ENCODE results near the gene AGBL1. TPM values are rescaled to one million over a fixed set of nuclear protein-coding genes. Genes with fewer than 3 reads are reported as not detected.

Gene AGBL1
- total RNA-seq, 2 donors from 2014 or later: not detected

GRCh38 chr15:86855307-86856291, 775.9 kb downstream of the AGBL1 start:
- no peaks in the 10 kb centered on the region for H3K4me1 ChIP-seq
- no peak overlapping the region for H3K4me3 ChIP-seq
- DNase-seq (no peak), ATAC-seq (no peak)
- TF ChIP-seq CTCF (IDR thresholded peaks at IDR 0.05): no peak
- TF ChIP-seq POLR2A (IDR thresholded peaks at IDR 0.05): no peak
- WGBS, 2 donors: 44 to 61% methylated on average over 8 of the region's 8 CpGs
- H3K27me3 ChIP-seq: no peaks in the 10 kb centered on the region
- H3K9me3 ChIP-seq: no peaks in the 10 kb centered on the region
- intact Hi-C loops (cut with DNase I): no loop called here
- H3K27ac ChIP-seq: no peak overlapping the region
- H3K36me3 ChIP-seq (replicated peaks in 1 of 2; ENCODE audit: insufficient read depth in 1 of 2, low read depth in 2 of 2): no peaks in the 10 kb centered on the region

- Histone ChIP-seq H3K36me3 (replicated peaks in 1 of 2; ENCODE audit: insufficient read depth in 1 of 2, low read depth in 2 of 2) (no peaks in the 10 kb centered on the region), H3K4me1 (no peaks in the 10 kb centered on the region), H3K9me3 (no peaks in the 10 kb centered on the region), H3K4me3 (no peak overlapping the region), H3K27ac (no peak overlapping the region), H3K27me3 (no peaks in the 10 kb centered on the region)
- DNase-seq (no peak), ATAC-seq (no peak)
- WGBS, 2 donors: 59 to 75% methylated on average over 4 of the region's 4 CpGs
- TF ChIP-seq CTCF (IDR thresholded peaks at IDR 0.05) (no peak), POLR2A (IDR thresholded peaks at IDR 0.05) (no peak)
- intact Hi-C loops (cut with DNase I): no loop called here
Observed at GRCh38 chr15:86857701-86858100, 778.0 kb downstream of the AGBL1 start.

- H3K4me1 ChIP-seq: no peaks in the 10 kb centered on the region
- DNase-seq (peak in 1 of 4 donors; percentile 3), ATAC-seq (no peak)
- TF ChIP-seq POLR2A (IDR thresholded peaks at IDR 0.05): no peak
- no peak for TF ChIP-seq CTCF (IDR thresholded peaks at IDR 0.05)
- WGBS, 2 donors: 57 to 65% methylated on average over 4 of the region's 4 CpGs
- no peaks in the 10 kb centered on the region for H3K27me3 ChIP-seq
- H3K36me3 ChIP-seq (replicated peaks in 1 of 2; ENCODE audit: insufficient read depth in 1 of 2, low read depth in 2 of 2): no peaks in the 10 kb centered on the region
- no peak overlapping the region for H3K4me3 ChIP-seq
- no peaks in the 10 kb centered on the region for H3K9me3 ChIP-seq
- intact Hi-C loops (cut with DNase I): no loop called here
- no peak overlapping the region for H3K27ac ChIP-seq
Observed at GRCh38 chr15:86863226-86863915, 783.7 kb downstream of the AGBL1 start.

- Histone ChIP-seq H3K27ac (no peak overlapping the region), H3K27me3 (no peaks in the 10 kb centered on the region), H3K36me3 (replicated peaks in 1 of 2; ENCODE audit: insufficient read depth in 1 of 2, low read depth in 2 of 2) (no peaks in the 10 kb centered on the region), H3K9me3 (no peaks in the 10 kb centered on the region), H3K4me3 (no peak overlapping the region), H3K4me1 (no peaks in the 10 kb centered on the region)
- no peak for ATAC-seq
- DNase-seq: no peak
- intact Hi-C loops (cut with DNase I): no loop called here
- TF ChIP-seq CTCF (IDR thresholded peaks at IDR 0.05): no peak
- TF ChIP-seq POLR2A (IDR thresholded peaks at IDR 0.05): no peak
Observed at GRCh38 chr15:86865920-86866319, 786.2 kb downstream of the AGBL1 start.
